ENCODE measurements around the gene PCNX2. TPM values are rescaled to one million over a fixed set of nuclear protein-coding genes. Genes with fewer than 3 reads are reported as not detected.
"Not testable (repeated sequence)": the region's sequence is repeated elsewhere in the genome, so short reads cannot be mapped to it uniquely, and the experiment has no call there.

The PCNX2 gene
- total RNA-seq, 4 donors from 2014 or later: 5.0 to 12.5 (median 9.6) TPM

GRCh38 chr1:233188061-233188460, 107.5 kb downstream of the PCNX2 start:
- TF ChIP-seq CTCF (IDR thresholded peaks at IDR 0.05): no peak
- no peak for TF ChIP-seq POLR2A (IDR thresholded peaks at IDR 0.05)
- 89 to 95% methylated on average over 4 of the region's 4 CpGs for WGBS, 2 donors
- intact Hi-C loops (cut with DNase I; ENCODE audit: low total_unique reads): no loop called here
- H3K4me3 ChIP-seq (ENCODE audit: low read depth, poor library complexity, severe bottlenecking): no peak overlapping the region
- no peak for DNase-seq (ENCODE audit: low spot score in 2 of 2)

- intact Hi-C loops (cut with DNase I; ENCODE audit: low total_unique reads): no loop called here
- 83 to 84% methylated on average over 8 of the region's 8 CpGs for WGBS, 2 donors
- TF ChIP-seq POLR2A (IDR thresholded peaks at IDR 0.05) (no peak), CTCF (IDR thresholded peaks at IDR 0.05) (no peak)
- H3K4me3 ChIP-seq (ENCODE audit: low read depth, poor library complexity, severe bottlenecking): no peak overlapping the region
- no peak for DNase-seq (ENCODE audit: low spot score in 2 of 2)
Measured at GRCh38 chr1:233183226-233184020, 112.1 kb downstream of the PCNX2 start.

- H3K4me3 ChIP-seq (ENCODE audit: low read depth, poor library complexity, severe bottlenecking): no peak overlapping the region
- TF ChIP-seq POLR2A (IDR thresholded peaks at IDR 0.05): no peak
- no peak for TF ChIP-seq CTCF (IDR thresholded peaks at IDR 0.05)
- intact Hi-C loops (cut with DNase I; ENCODE audit: low total_unique reads): no loop called here
- 88 to 95% methylated on average over 2 of the region's 2 CpGs for WGBS, 2 donors
- no peak for DNase-seq (ENCODE audit: low spot score in 2 of 2)
Measured at GRCh38 chr1:233182587-233182986, 112.9 kb downstream of the PCNX2 start.

- no peak for DNase-seq (ENCODE audit: low spot score in 2 of 2)
- WGBS, 2 donors: 88% methylated on average over 9 of the region's 9 CpGs
Measured at GRCh38 chr1:233180641-233181364, 114.7 kb downstream of the PCNX2 start.

GRCh38 chr1:233179638-233180037, 115.9 kb downstream of the PCNX2 start:
- 83 to 90% methylated on average over 1 of the region's 1 CpG for WGBS, 2 donors
- intact Hi-C loops (cut with DNase I; ENCODE audit: low total_unique reads); DNase-seq (ENCODE audit: low spot score in 2 of 2); H3K4me3 ChIP-seq (ENCODE audit: low read depth, poor library complexity, severe bottlenecking): not testable (repeated sequence)

More at GRCh38 chr1:233180641-233181364, 114.7 kb downstream of the PCNX2 start:
- no peak overlapping the region for H3K4me3 ChIP-seq (ENCODE audit: low read depth, poor library complexity, severe bottlenecking)
- TF ChIP-seq POLR2A (IDR thresholded peaks at IDR 0.05) (no peak), CTCF (IDR thresholded peaks at IDR 0.05) (no peak)
- intact Hi-C loops (cut with DNase I; ENCODE audit: low total_unique reads): no loop called here

GRCh38 chr1:233172201-233172600, 123.3 kb downstream of the PCNX2 start:
- H3K4me3 ChIP-seq (ENCODE audit: low read depth, poor library complexity, severe bottlenecking): no peak overlapping the region
- no peak for DNase-seq (ENCODE audit: low spot score in 2 of 2)
- intact Hi-C loops (cut with DNase I; ENCODE audit: low total_unique reads): no loop called here
- WGBS, 2 donors: 59 to 62% methylated on average over 2 of the region's 2 CpGs
- TF ChIP-seq CTCF (IDR thresholded peaks at IDR 0.05) (no peak), POLR2A (IDR thresholded peaks at IDR 0.05) (no peak)

Data from lower leg skin (tissue), 4 donors.